ENCODE data around the gene CABLES1. TPM values are rescaled to one million over a fixed set of nuclear protein-coding genes. Genes with fewer than 3 reads are reported as not detected.

CABLES1 gene
- total and polyA plus RNA-seq, 2 of the 8 experiments (the other 6 are each of a cell fraction or from before 2014, with no cell fraction given): 9.2 to 26.4 TPM

DNA sequence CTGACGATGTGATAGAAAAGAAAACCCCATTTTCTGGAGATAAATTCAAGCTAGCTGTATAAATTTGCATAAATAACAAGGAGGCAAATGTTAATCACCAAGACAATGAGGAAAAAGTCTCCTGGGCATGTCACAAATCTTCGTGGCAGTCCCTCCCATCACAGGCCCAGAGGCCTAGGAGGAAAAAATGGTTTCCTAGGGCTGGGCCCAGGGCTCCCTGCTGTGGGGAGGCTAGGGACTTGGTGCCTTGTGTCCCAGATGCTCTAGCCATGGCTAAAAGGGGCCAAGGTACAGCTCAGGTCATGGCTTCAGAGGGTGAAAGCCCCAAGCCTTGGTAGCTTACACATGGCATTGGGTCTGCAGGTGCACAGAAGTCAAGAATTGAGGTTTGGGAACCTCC lies 134.6 kb downstream of the CABLES1 start:
- H4K20me1 ChIP-seq (replicated peaks in 1 of 2; ENCODE audit: control insufficient read depth in 1 of 2, insufficient read depth in 2 of 2, low read length in 2 of 2): peaks cover 0 to 2% of the 10 kb centered on the region in 2 experiments
- H3K23ac ChIP-seq (ENCODE audit: insufficient read length): no peak overlapping the region
- no peak overlapping the region for H3K4me3 ChIP-seq (ENCODE audit: extremely low read depth in 1 of 4, insufficient read depth in 2 of 4, low read depth in 3 of 4, low read length in 4 of 4)

More for the DNA sequence above, 134.6 kb downstream of the CABLES1 start:
- H2BK5ac ChIP-seq (ENCODE audit: low read depth, low read length): no peak overlapping the region
- no peak overlapping the region for H2BK12ac ChIP-seq (ENCODE audit: low read depth, low read length)
- no peaks in the 10 kb centered on the region for H3K79me2 ChIP-seq (ENCODE audit: control insufficient read depth in 1 of 2, insufficient read depth in 2 of 2, low read length in 2 of 2)
- H3K9me3 ChIP-seq (ENCODE audit: insufficient read depth in 2 of 2, low read depth in 1 of 2, low read length in 1 of 2): peaks cover 20 to 32% of the 10 kb centered on the region in 2 experiments
- CTCF ChIA-PET (ENCODE audit: partially characterized antibody): no interaction called here
- no peak overlapping the region for H3K4me2 ChIP-seq (ENCODE audit: insufficient read depth in 1 of 2, low read depth in 2 of 2, low read length in 2 of 2)
- no peak overlapping the region for H2BK20ac ChIP-seq (ENCODE audit: low read length)
- no peak overlapping the region for H4K8ac ChIP-seq (ENCODE audit: extremely low read depth, insufficient read depth, low read length)
- no peak overlapping the region for H2AFZ ChIP-seq (ENCODE audit: low read length)
- no peak overlapping the region for H4K5ac ChIP-seq (ENCODE audit: insufficient read length, low read depth, low read length)
- H3K56ac ChIP-seq (replicated peaks; ENCODE audit: insufficient read length, low read depth, low read length): no peak overlapping the region
- H3K27ac ChIP-seq (ENCODE audit: low read depth, low read length): no peak overlapping the region
- WGBS, 2 experiments (ENCODE audit: extremely low coverage in 1 of 2, insufficient coverage in 1 of 2, insufficient read length in 1 of 2, insufficient replicate concordance in 2 of 2, low coverage in 1 of 2, low lambda C conversion rate in 2 of 2, missing lambda C conversion rate in 1 of 2): 92% methylated on average over 2 of the region's 2 CpGs; no CpG with 5 or more reads in 1 of the 2 experiments
- no peak for DNase-seq (ENCODE audit: low read depth in 1 of 2, low spot score in 2 of 2)
- no peaks in the 10 kb centered on the region for H3K79me1 ChIP-seq (ENCODE audit: low read depth, low read length)
- no peaks in the 10 kb centered on the region; a peak in 1 of 8 replicates for H3K36me3 ChIP-seq (ENCODE audit: control insufficient read depth in 2 of 4, insufficient read depth in 4 of 4, low read length in 3 of 4)
- peaks cover 2% of the 10 kb centered on the region; the same call in 1 of the 2 replicates for H3K23me2 ChIP-seq (ENCODE audit: low read depth, low read length)
- H3K4ac ChIP-seq (replicated peaks; ENCODE audit: insufficient read length, low read depth, low read length): no peak overlapping the region
- H4K91ac ChIP-seq (replicated peaks; ENCODE audit: insufficient read length, low read length): no peak overlapping the region
- no peaks in the 10 kb centered on the region for H3K27me3 ChIP-seq (replicated peaks in 1 of 4; ENCODE audit: control insufficient read depth in 3 of 4, extremely low read depth in 1 of 4, insufficient read depth in 3 of 4, low read length in 3 of 4)
- H3K14ac ChIP-seq (ENCODE audit: insufficient read length): no peak overlapping the region
- no peak overlapping the region for H2AK5ac ChIP-seq (ENCODE audit: low read depth, low read length)
- POLR2A ChIA-PET (ENCODE audit: partially characterized antibody): no interaction called here
- FAIRE-seq: no peak
- peaks cover 0 to 6% (median 4%) of the 10 kb centered on the region in 4 experiments; a peak in 3 of 7 replicates for H3K4me1 ChIP-seq (replicated peaks in 1 of 4; ENCODE audit: control insufficient read depth in 3 of 4, insufficient read depth in 4 of 4, low read length in 3 of 4)
- H2BK15ac ChIP-seq (ENCODE audit: low read length): no peak overlapping the region
- H2BK120ac ChIP-seq (replicated peaks; ENCODE audit: low read depth, low read length): no peak overlapping the region
- no peak for TF ChIP-seq TAF1 (IDR thresholded peaks at IDR 0.05; ENCODE audit: low read depth, low read length)
- H3K18ac ChIP-seq (ENCODE audit: extremely low read depth, low read length): no peak overlapping the region
- H3K9ac ChIP-seq (replicated peaks in 1 of 4; ENCODE audit: extremely low read depth in 1 of 4, low read depth in 3 of 4, low read length in 3 of 4): no peak overlapping the region
